GM23338 (cell line): ENCODE results near the gene TTC28.

Experiments used
- ETS1 ChIP-seq: IDR thresholded peaks from 2 replicates; pipeline ENCODE4 v1.6.1; 2016; ENCODE audit warnings: antibody characterized with exemption
- EZH2 ChIP-seq: fragments of 200-600 bp; sonication (generic); IDR thresholded peaks from one replicate; pipeline ENCODE4 v1.8.0; 2017; ENCODE audit warnings: antibody characterized with exemption, mild to moderate bottlenecking, low read depth; ENCODE audit not compliant: unreplicated experiment
- JUNB ChIP-seq: IDR thresholded peaks from one replicate; pipeline ENCODE4 v1.6.1; 2016; ENCODE audit warnings: antibody characterized with exemption; ENCODE audit not compliant: unreplicated experiment
- POLR2AphosphoS5 ChIP-seq: IDR thresholded peaks from 2 replicates; pipeline ENCODE4 v1.6.1; 2016; ENCODE audit warnings: antibody characterized with exemption, low read depth
- TF ChIP-seq, protein P1 (sequence below), 2 experiments: fragments of 200-600 bp in 1 of 2; sonication (generic) in 1 of 2; conservative IDR thresholded peaks; 2 replicates each; pipeline versions ENCODE4 v1.5.1 to v1.6.1; 2016 to 2017; ENCODE audit warnings: antibody characterized with exemption in 2 of 2, low read depth in 2 of 2, mild to moderate bottlenecking in 2 of 2, moderate library complexity in 1 of 2
- TF ChIP-seq, protein P2 (sequence below): IDR thresholded peaks from one replicate; pipeline ENCODE4 v1.6.1; 2018; ENCODE audit warnings: antibody characterized with exemption; ENCODE audit not compliant: unreplicated experiment

- TF ChIP-seq, protein P1, sequence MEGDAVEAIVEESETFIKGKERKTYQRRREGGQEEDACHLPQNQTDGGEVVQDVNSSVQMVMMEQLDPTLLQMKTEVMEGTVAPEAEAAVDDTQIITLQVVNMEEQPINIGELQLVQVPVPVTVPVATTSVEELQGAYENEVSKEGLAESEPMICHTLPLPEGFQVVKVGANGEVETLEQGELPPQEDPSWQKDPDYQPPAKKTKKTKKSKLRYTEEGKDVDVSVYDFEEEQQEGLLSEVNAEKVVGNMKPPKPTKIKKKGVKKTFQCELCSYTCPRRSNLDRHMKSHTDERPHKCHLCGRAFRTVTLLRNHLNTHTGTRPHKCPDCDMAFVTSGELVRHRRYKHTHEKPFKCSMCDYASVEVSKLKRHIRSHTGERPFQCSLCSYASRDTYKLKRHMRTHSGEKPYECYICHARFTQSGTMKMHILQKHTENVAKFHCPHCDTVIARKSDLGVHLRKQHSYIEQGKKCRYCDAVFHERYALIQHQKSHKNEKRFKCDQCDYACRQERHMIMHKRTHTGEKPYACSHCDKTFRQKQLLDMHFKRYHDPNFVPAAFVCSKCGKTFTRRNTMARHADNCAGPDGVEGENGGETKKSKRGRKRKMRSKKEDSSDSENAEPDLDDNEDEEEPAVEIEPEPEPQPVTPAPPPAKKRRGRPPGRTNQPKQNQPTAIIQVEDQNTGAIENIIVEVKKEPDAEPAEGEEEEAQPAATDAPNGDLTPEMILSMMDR (conservative IDR thresholded peaks at IDR 0.05; ENCODE audit: low read depth in 2 of 2): no peak
- TF ChIP-seq ETS1 (no peak), POLR2AphosphoS5 (no peak), JUNB (no peak), EZH2 (no peak)
- TF ChIP-seq, protein P2, sequence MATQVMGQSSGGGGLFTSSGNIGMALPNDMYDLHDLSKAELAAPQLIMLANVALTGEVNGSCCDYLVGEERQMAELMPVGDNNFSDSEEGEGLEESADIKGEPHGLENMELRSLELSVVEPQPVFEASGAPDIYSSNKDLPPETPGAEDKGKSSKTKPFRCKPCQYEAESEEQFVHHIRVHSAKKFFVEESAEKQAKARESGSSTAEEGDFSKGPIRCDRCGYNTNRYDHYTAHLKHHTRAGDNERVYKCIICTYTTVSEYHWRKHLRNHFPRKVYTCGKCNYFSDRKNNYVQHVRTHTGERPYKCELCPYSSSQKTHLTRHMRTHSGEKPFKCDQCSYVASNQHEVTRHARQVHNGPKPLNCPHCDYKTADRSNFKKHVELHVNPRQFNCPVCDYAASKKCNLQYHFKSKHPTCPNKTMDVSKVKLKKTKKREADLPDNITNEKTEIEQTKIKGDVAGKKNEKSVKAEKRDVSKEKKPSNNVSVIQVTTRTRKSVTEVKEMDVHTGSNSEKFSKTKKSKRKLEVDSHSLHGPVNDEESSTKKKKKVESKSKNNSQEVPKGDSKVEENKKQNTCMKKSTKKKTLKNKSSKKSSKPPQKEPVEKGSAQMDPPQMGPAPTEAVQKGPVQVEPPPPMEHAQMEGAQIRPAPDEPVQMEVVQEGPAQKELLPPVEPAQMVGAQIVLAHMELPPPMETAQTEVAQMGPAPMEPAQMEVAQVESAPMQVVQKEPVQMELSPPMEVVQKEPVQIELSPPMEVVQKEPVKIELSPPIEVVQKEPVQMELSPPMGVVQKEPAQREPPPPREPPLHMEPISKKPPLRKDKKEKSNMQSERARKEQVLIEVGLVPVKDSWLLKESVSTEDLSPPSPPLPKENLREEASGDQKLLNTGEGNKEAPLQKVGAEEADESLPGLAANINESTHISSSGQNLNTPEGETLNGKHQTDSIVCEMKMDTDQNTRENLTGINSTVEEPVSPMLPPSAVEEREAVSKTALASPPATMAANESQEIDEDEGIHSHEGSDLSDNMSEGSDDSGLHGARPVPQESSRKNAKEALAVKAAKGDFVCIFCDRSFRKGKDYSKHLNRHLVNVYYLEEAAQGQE: no peak
Measured at GRCh38 chr22:28147401-28147800, 532.2 kb downstream of the TTC28 start.
